Measurements from ENCODE around the gene SUN5.
"Not testable (repeated sequence)": the region's sequence is repeated elsewhere in the genome, so short reads cannot be mapped to it uniquely, and the experiment has no call there.

Gene SUN5

DNA sequence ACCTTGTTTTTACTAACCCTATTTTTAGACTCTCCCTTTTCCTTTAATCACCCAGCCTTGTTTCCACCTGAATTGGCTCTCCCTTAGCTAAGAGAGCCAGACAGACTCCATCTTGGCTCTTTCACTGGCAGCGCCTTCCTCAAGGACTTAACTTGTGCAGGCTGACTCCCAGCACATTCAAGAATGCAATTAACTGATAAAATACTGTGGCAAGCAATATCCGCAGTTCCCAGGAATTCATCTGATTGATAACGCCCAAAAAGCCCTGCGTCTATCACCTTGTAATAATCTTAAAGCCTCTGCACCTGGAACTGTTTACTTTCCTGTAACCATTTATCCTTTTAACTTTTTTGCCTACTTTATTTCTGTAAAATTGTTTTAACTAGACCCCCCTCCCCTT, 29.1 kb downstream of the SUN5 start:
- not testable (repeated sequence) for DNase-seq

DNA sequence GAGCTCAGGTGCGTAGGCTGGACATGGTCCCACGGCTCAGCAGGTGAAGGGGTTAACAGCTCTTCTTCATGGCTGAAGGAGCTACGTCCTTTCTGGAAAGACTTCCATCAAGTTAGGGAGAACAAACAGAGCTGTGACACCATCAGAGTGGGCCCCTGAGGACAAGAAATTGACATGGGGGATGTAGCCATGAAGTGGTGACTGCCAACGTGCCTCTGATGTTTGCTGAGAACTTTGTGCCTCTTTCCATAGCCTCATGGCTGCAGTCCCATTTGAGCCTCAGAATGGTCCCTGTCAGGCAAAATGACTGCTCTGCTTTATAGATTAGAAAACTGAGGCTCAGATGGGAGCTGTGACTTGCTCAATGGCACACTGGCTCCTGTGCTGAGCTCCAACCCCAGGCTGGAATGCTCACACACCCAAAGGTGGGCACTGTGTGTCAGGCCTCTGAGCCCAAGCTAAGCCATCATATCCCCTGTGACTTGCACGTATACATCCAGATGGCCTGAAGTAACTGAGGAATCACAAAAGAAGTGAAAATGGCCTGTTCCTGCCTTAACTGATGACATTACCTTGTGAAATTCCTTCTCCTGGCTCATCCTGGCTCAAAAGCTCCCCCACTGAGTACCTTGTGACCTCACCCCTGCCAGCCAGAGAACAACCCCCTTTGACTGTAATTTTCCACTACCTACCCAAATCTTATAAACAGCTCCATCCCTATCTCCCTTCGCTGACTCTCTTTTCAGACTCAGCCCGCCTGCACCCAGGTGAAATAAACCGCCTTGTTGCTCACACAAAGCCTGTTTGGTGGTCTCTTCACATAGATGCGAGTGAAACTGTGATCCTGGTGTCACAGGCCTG, 29.8 kb downstream of the SUN5 start:
- DNase-seq: not testable (repeated sequence)

DNA sequence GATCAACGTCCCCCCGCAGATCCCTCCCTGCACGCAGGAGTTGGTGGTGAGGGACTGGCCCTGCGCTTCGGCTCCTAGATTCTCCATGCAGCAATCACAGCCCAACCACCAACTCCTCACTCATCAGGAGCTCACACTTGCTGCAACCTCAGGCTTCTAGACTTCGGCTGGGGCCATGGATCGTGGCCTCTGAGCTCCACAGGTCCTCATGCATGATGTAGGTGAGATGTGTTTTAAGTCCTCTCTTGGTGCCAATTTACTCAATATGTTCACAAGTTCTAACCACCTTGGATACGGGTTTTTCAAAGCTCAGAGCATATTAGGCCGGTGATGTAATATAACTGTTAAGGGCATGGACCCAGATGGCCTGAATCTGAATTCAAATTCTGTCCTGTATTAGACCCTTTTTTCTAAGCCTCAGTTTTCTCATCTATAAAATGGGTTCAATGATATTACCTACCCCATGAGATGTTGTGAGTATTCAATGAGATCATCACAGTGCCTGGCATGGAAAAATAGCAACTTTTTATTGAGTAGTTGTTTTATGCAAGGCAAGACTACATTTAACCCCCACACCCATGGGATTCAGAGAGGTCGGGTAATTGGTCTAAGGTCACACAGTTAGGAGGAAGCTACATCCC, 31.0 kb downstream of the SUN5 start:
- no peak for DNase-seq

DNA sequence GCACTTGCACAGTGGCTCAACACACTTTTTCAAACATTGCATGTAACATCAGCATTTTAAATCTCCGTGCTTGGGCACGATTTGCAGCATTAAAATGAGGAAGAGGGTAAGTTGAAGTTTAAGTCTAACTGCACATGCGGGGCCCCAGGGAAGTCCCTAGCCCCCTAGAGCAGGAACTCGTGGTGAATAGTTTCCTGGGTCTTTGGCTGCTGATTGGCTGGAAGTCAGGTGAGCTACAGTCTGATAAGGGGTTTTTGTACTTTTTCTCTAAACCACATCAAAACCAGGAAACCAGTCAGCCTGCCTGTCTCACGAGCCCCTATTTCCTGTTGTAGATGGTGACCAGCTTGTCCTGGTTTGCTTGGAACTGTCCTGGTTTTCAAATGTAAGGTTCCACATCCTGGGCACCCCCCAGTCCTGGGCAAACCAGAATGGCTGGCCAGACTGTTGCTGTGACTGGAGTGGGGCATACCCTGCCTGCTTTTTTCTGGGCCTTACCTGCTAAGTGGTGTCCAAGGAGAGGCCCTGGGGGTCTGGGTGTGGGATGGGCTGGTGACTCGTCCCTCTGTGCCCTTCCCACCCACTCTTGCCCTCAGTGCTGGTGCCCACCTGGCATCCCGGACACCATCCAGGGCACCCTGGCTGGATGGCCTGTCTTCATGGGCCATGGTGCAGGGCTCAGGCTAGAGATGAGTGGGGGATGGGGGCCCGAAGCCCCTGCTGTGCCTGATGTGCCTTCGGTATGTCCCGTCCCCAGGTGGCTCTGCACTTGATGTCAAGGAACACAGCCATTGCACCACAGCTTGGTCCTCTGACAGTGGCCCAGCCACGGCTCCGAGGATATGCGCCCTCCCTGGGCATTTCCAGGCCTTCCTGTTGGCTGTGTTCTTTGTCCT, 31.8 kb downstream of the SUN5 start:
- DNase-seq: no peak

DNA sequence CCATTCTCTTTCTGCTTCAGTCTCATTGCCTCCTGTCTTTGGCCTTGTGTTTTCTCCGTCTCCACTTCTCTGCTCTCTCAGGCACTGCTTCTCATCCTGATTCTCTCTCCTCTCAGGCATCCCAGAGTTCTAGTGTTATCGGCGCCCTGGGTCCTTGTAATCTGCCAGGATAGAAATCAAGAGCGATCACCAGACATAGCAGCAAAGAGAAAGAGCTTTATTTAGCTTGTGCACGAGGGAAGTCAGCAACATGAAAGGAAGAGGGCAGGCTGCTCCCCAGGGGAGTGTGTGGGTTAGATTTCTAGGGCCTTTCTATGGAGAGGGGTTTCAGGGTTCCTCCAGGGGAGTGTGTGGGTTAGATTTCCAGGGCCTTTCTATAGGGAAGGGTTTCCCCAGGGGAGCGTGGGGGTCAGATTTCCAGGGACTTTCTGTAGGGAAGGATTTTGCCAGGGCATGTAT, 32.5 kb downstream of the SUN5 start:
- peak; percentile 18 for DNase-seq

DNA sequence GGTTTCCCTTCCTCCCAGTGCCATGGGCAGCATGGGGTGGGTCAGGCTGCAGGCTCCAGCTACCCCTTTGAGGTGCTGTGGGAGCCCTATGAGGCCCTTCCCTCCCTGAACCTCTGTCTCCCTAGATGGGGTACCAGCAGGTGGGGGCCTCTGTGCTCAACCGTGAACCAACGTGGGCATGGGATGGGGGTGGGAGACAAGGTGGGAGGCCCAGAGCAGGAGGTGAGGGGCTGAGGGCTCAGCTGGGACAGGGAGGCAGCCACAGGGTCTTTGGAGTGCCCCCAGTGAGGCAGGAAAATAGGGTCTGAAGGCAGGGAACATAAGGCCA, 33.3 kb downstream of the SUN5 start:
- no peak for DNase-seq

DNA sequence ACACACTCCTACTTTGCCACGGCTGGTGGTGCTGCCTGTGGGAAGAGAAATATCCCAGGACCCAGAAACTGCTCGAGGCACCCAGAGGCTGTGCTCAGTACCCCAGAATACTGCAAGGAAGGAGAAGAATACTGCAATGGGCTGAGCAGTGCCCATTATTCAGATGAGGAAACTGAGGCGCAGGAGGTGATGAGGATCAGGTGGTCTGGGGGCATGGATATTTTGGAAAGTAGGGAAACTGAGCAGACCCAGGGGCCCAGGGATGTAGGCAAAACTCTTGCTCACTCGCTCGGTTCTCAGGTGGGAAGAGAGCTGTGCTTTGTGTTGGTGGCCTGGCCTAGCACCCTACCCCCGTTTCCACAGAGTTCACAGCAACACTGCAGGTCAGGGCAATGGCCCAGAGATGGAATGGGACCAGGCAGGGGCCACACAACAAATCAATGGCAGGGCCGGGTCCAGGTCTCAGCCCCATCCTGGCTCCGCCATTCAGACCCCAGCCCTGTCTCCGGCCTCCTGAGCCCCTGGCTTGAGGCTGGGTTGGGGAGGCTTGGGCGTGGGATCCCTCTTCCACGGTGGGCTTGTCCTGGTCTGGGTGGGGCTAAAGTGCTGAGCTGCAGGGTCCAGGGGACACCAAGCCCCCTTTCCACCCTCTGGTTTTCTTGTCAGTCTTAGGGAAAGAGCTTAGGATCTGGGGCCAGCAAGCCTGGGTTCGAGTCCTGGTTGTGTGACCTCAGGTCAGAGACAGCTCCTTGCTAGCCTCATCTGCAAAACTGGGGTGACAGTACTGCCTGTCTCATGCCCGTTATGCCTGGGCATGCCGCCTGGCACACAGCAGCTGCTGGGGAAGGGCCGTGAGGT, 33.9 kb downstream of the SUN5 start:
- no peak for DNase-seq

DNA sequence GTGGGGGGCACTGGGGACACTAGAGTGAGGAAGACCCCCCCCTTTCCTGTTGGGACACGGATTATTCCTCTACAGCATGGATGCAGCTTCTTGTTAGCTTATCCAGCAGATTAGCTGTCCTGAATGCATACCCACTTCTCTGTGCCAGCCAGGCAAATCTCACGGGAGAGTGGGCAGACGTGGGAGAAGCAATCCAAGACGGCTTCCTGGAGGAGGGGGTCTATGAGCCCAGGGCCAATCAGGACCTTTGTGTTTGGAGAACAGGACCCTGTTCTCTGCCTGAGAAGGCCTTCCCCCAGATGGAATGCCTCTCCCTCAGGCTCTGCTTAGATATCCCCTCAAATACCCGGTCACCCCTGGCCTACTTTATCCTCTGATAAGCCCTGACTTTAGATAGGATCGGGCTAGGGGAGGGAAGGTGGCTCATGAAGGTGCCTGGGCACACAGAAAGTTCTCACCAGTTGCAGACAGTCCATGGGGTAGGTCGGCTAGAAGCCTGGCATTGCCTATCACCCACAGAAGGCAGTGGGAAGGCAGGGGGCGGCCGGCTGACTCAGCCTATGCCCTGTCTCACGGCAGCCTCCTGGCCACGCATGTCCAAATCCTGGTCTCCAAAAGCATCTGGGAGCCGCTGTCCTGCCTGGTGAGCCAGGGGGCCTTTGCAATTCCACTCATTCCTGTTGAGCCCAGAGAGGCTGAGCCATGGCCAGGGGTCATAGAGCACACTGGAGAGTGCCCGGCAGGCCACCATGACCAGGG, 34.7 kb downstream of the SUN5 start:
- DNase-seq: no peak

DNA sequence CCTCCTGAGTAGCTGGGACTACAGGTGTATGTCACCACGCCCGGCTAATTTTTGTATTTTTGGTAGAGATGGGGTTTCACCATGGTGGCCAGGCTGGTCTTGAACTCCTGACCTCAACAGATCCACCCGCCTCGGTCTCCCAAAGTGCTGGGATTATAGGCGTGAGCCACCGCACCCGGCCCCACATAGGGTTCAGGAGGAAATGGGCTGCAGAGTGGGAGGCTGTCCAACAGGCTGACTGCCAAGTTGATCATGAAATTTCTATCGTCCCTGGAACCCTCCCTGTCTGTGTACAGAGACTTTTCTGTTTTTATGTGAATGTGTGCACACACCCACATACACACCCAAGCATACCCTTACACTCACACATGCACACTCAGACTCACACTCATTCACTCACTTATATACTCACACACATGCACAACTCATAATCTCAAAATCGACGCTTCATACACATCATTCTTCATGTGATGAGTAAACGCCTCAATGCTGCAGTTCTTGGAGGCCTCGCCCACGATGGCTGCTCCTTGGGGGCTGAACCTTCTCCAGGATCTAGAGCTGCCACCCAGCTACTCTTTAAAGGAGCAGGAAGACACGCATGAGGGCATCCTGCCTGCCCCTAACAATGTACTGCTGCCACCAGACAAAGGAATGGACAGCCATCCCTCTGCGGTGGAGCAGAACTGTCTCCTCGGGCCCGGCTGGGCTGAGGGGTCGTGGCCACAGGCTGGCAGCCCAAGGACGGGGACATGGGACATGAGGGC, 35.6 kb downstream of the SUN5 start:
- DNase-seq: no peak

DNA sequence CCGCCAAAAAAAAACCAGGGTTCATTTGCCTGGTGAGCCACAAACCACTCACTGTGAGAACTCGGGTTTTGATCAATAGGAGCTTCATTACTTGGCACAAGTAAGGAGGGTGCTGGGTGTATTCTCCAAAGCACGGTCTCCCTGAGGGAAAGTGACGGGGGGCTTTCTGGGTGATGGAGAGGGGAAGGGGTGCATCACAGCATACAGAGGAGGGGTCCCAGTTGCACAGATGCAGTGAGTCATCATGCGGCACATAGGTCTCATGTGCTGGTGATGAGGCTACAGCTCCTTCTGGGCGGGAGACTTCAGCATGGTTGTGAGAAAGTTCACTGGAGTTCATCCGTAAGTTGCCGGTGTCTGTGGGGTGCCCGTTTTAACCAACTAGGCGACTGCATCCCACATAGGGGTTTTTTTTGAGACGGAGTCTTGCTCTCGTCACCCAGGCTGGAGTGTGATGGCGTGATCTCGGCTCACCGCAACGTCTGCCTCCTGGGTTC, 36.2 kb downstream of the SUN5 start:
- no peak for DNase-seq

DNA sequence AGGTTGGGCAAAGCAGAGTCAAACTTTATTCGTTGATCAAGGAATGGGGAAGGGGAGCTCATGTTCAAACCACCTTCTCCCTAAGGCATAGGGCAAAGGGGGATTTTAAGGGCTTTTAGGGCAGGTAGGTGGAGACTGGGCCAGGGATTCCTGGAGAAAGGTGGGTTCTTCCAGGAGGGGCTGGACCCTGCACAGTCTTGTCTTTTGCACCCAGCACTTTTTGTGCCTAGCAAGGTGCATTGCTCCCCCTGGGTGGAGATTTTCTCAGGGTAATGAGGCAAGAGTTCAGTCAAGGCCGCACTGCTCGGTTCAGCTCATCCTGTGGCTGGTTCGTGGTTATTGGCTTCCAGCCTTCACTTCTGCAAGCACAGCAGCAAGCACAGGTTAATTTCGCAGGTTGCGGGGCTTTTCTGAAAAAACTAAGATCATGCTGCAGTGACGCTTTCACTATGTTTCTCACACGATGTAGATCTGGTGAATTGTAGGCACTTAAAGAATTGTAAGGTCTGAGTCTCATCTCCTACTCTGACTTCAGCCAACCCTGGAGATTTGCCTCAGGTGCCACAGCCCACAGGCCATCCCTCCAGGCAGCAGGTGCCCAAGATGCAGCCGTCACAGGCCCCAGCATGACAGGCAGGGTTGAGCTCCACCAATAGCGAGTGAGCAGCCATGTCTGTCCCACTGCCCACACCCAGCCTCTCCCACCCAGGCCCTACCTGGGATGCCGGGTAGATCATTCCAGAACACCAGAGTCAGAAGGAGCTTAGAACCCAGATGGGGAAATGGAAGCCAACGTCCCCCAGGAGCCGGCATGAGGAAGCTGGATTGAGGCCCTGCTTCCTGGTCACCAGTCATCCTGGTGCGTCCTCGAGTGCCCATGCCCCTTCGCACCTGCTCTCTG, 37.1 kb downstream of the SUN5 start:
- no peak for DNase-seq

DNA sequence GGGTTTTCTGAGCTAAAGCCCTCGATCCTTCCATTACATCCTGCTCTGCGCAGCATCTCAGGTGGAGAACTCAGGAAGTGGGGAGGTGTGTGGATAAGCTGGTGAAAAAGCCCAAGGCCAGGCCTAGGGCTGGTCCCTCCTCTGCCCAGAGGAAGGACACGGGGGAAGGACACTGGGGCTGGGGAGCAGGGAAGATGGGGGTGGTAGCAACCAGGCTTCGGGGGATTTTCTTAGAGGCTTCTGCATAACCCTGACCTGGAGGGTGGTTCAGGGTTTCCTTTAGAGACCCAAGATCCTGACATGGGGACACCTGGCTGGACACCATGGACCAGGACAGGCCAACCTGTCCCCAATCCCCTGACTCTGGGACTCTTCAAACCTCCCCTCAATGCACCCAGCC, 37.9 kb downstream of the SUN5 start:
- DNase-seq: no peak

DNA sequence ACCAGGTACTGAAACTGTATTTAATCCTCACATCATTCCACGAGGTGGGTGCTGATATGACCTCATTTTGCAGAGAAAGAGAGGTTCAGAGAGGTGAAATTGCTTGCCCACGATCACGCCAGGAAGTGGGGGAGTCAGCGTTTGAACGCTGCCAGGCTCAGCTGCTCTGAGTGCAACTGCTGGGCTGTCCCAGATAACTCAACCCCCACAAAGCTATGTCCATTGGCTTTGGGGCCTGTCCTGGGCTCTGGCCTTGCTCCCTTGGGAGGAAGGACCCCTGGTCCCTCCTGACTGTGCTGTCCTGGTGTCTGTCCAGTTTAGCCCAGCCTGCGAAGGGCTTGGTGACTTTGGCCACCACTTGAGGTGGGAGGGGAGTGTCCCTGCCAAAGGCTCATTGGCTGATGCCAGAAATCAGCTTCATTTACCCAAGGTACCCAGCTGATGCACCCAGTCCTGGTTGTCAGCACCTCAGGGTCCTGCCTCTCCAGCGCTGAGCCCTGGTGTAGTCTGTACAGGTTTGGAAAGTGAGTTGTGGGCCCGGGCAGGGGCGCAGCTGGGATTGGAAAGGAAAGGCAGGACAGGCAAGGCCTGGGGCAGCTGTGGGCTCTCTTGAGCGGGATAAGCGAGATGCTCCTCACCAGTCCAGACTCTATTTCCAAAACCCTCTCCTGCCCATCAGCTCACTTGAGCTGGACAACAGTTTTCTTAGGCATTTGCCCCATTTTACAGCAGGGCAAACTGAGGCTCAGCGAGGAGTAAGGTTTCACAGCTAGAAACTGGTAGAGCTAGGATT, 38.5 kb downstream of the SUN5 start:
- DNase-seq: no peak

DNA sequence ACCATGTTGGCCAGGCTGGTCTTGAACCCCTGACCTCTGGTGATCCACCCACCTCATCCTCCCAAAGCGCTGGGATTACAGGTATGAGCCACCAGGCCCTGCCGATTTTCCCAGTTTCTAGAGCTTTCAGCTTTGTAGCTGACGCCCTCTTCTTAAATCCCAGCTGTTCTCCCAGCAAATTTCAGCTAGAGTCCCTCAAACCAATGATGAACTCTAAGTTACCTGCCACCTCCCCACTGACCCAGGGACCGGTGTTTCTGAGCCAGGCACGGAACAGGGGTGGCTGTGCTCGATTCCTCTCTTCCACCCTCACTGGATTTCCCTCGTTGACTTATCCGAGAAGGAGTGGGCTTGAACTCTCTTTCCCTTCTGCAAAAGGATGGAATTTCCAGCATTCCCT, 39.1 kb downstream of the SUN5 start:
- no peak for DNase-seq

DNA sequence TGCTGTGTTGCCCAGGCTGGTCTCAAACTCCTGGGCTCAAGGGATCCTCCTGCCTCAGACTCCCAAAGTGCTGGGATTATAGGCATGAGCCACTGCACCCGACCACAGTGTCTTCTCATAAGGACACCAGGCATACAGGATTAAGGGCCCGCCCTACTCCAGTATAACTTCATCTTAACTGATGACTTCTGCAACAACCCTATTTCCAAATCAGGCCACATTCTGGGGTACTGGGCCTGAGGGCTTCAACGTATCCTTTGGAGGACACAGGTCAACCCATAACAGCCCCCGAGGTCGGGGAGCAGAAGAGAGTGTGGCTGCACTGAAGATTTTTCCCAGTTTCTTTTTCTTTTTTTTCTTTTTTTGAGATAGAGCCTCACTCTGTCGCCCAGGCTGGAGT, 39.7 kb downstream of the SUN5 start:
- no peak for DNase-seq

DNA sequence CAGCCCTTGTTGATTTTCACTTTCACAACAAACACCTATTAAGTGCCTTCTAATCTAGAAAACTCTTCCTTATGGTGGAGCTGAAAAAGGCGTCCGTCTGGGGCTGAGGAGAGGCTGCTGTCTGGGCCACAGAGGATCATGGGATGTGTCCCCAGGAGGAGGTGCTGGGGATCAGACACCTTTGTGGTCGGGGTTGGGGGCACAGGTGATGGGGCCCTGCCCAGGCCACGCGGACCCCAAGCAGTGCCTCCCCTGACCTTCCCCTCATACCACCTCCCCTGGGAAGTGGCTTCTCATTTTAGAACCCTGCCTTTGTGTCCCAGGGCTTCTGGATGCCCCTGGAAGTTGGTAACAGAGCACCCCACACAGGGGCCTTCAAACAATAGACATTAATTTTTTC, 41.1 kb downstream of the SUN5 start:
- DNase-seq: no peak

DNA sequence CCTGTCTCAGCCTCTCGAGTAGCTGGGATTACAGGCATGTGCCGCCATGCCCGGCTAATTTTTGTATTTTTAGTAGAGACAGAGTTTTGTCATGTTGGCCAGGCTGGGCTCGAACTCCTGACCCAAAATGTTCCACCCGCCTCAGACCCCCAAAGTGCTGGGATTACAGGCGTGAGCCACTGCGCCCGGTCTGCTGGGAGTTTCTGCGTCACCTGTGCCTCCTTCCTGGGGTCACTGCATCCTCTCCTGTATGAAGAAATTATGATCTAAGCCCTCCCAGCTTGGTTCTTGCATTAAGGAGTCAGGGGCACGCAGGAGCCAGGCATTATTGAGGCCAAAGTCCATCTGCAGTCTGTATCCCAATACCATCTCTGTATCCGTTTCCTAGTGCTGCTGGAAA, 41.6 kb downstream of the SUN5 start:
- DNase-seq: not testable (repeated sequence)

DNA sequence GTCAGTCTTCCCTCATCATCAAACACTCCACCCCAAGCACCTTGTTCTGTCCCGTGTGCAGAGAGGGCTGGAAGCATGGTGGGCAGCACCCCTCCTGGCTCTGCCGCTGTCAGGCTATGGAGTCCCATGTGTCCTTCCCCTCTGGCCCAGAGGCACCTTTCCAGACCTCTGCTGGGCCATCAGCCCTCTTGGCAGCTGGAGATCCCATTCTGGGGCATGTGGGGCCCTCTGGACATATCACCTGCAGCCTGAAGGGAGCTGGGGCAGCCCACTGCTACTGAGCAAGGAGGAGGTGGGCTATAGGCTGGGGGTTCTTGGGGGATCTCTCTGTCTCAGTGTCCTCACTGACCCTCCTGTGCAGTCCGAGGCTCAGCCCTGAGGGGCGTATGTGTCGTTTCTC, 42.2 kb downstream of the SUN5 start:
- DNase-seq: no peak
